ENCODE measurements around the gene GALNT7. TPM values are rescaled to one million over a fixed set of nuclear protein-coding genes. Genes with fewer than 3 reads are reported as not detected.

The GALNT7 gene
- total RNA-seq, 1 donor from 2014 or later = 31.1 TPM

GRCh38 chr4:173192375-173193162 lies 24.0 kb downstream of the GALNT7 start:
- TF ChIP-seq, protein P1, sequence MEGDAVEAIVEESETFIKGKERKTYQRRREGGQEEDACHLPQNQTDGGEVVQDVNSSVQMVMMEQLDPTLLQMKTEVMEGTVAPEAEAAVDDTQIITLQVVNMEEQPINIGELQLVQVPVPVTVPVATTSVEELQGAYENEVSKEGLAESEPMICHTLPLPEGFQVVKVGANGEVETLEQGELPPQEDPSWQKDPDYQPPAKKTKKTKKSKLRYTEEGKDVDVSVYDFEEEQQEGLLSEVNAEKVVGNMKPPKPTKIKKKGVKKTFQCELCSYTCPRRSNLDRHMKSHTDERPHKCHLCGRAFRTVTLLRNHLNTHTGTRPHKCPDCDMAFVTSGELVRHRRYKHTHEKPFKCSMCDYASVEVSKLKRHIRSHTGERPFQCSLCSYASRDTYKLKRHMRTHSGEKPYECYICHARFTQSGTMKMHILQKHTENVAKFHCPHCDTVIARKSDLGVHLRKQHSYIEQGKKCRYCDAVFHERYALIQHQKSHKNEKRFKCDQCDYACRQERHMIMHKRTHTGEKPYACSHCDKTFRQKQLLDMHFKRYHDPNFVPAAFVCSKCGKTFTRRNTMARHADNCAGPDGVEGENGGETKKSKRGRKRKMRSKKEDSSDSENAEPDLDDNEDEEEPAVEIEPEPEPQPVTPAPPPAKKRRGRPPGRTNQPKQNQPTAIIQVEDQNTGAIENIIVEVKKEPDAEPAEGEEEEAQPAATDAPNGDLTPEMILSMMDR (conservative IDR thresholded peaks at IDR 0.05; ENCODE audit: low read depth, low read length) = peak; percentile 38
- no peak for DNase-seq (ENCODE audit: low read depth)
- no peak overlapping the region for H3K4me3 ChIP-seq (ENCODE audit: low read depth, low read length)

GRCh38 chr4:173194157-173194556 lies 25.5 kb downstream of the GALNT7 start:
- DNase-seq (ENCODE audit: low read depth) = no peak
- TF ChIP-seq, protein P1 (conservative IDR thresholded peaks at IDR 0.05; ENCODE audit: low read depth, low read length) = no peak
- no peak overlapping the region for H3K4me3 ChIP-seq (ENCODE audit: low read depth, low read length)

DNA sequence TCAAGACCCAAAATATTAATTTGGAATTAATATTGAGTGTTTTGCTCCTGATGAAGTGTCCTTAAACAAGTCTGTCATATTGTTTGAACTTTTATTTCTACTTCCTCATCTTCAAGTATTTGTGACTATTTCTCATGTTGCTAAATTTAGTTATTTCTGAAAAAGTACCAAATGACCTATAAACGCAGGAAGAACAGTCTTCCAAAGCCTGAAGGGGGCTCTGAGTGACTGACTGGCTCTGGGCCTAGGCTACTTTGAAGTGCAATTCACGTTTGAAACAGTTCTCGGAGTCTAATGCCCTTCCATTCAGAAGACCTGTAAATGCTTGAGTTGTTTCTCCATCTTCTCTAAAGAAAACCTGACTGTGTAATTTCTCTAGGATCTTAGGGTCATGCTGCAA lies 26.5 kb downstream of the GALNT7 start:
- DNase-seq (ENCODE audit: low read depth) = no peak
- TF ChIP-seq, protein P1 (conservative IDR thresholded peaks at IDR 0.05; ENCODE audit: low read depth, low read length) = no peak
- H3K4me3 ChIP-seq (ENCODE audit: low read depth, low read length) = no peak overlapping the region

DNA sequence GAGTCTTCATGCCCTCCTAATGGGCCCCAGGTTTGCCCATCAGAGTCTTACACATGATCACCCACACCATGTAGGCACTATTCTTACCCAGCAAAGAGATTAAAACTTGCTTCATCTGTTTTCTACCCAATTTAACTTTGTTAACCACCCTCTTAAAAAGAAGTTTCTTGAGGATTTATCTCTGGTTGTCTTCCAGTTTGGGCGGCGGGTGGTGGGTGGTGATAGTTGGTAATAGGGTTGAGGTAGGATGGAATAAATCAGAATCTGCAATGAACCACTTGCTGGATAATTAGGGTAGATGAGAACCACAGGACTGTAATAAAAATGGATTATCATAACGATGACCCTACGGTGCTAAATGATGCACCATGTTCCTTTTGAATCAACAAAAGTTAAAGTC lies 30.9 kb downstream of the GALNT7 start:
- no peak overlapping the region for H3K4me3 ChIP-seq (ENCODE audit: low read depth, low read length)
- no peak for DNase-seq (ENCODE audit: low read depth)
- TF ChIP-seq, protein P1 (conservative IDR thresholded peaks at IDR 0.05; ENCODE audit: low read depth, low read length) = no peak

GRCh38 chr4:173200103-173200884 lies 31.7 kb downstream of the GALNT7 start:
- H3K4me3 ChIP-seq (ENCODE audit: low read depth, low read length) = no peak overlapping the region
- no peak for DNase-seq (ENCODE audit: low read depth)
- TF ChIP-seq, protein P1 (conservative IDR thresholded peaks at IDR 0.05; ENCODE audit: low read depth, low read length) = no peak

DNA sequence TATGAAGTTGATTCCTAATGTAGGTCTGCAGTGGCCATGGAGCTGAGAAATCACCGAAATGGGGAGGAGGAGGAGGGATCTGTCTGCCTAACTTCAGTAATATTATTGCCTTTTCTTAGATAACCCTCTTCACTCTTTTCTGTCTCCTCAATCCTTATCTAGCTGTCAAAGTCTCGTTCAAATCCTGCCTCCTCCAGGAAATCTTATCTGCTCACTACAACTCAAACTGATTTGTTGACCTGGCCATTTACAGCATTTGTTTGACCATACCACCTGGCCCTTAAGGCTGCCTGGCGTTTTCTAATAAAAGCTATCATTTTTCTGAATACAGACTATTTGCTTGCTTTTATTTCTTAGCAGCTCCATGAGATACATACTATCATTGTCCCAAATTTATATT lies 33.8 kb downstream of the GALNT7 start:
- DNase-seq (ENCODE audit: low read depth) = no peak
- no peak overlapping the region for H3K4me3 ChIP-seq (ENCODE audit: low read depth, low read length)
- TF ChIP-seq, protein P1 (conservative IDR thresholded peaks at IDR 0.05; ENCODE audit: low read depth, low read length) = no peak

All from epithelial cell of proximal tubule (primary cell).